Gastrocnemius medialis (tissue), 4 donors: ENCODE data around the gene RIBC2. TPM values are rescaled to one million over a fixed set of nuclear protein-coding genes. Genes with fewer than 3 reads are reported as not detected.

Experiments
- ATAC-seq, 2 donors: fragments of 150-250 bp; one replicate each; pipeline ENCODE4 v1.9.1; 2016
- DNase-seq, 2 donors: peaks; one replicate each; pipeline ENCODE4 v3.0.0-alpha.2; 2019
- H3K27ac ChIP-seq, 4 donors: fragments of 200-600 bp; sonication (generic); 1 replicate in 1 of 4; 2 replicates in 3 of 4; pipeline ENCODE4 v1.5.1; 2016 to 2018; ENCODE audit warnings: mild to moderate bottlenecking in 2 of 4, moderate library complexity in 1 of 4
- H3K27me3 ChIP-seq, 3 donors: fragments of 200-600 bp; sonication (generic) in 2 of 3; 1 replicate in 1 of 3; 2 replicates in 2 of 3; pipeline versions ENCODE4 v1.5.1 to v1.6.0; 2016 to 2019; ENCODE audit warnings: mild to moderate bottlenecking in 1 of 3, moderate library complexity in 1 of 3
- H3K36me3 ChIP-seq, 2 donors: fragments of 200-600 bp; sonication (generic) in 1 of 2; one replicate each; pipeline ENCODE4 v1.5.1; 2017 to 2018
- H3K4me1 ChIP-seq, 2 donors: fragments of 200-600 bp; sonication (generic) in 1 of 2; one replicate each; pipeline ENCODE4 v1.5.1; 2016 to 2017; ENCODE audit warnings: mild to moderate bottlenecking in 2 of 2
- H3K4me3 ChIP-seq, 4 donors: fragments of 200-600 bp; sonication (generic) in 3 of 4; 1 replicate in 1 of 4; 2 replicates in 3 of 4; pipeline ENCODE4 v1.5.1; 2016 to 2019; ENCODE audit warnings: mild to moderate bottlenecking in 2 of 4
- H3K9me3 ChIP-seq, 3 donors: fragments of 200-600 bp; sonication (generic) in 2 of 3; 1 replicate in 1 of 3; 2 replicates in 2 of 3; pipeline ENCODE4 v1.5.1; 2016 to 2019
- CTCF ChIP-seq, 5 experiments: fragments of 450-650 bp in 3 of 5; fragments of 200-600 bp in 2 of 5; sonication (generic) in 2 of 5; IDR thresholded peaks in 4 of 5; conservative IDR thresholded peaks in 1 of 5; 1 replicate in 4 of 5; 2 replicates in 1 of 5; pipeline ENCODE4 v1.5.1; 2016 to 2019; ENCODE audit warnings: antibody characterized with exemption in 5 of 5, mild to moderate bottlenecking in 3 of 5, moderate library complexity in 3 of 5
- POLR2A ChIP-seq, 2 donors: fragments of 450-650 bp; IDR thresholded peaks; one replicate each; pipeline ENCODE4 v1.6.1; 2017; ENCODE audit warnings: antibody characterized with exemption in 2 of 2, mild to moderate bottlenecking in 2 of 2, moderate library complexity in 2 of 2
- in situ Hi-C, 4 donors: fragments of 200-750 bp; cut with MboI; loops; one replicate each; pipeline versions ENCODE4 v1.15.0 to v1.8.0; 2017; ENCODE audit warnings: low sequenced_read_pairs in 4 of 4
- intact Hi-C: fragments of 100-400 bp; cut with DNase I; formaldehyde crosslinking; loops from one replicate; pipeline ENCODE4 v1.15.1; 2023; ENCODE audit warnings: low total_unique reads
- total RNA-seq, 4 donors: library from RNA; depleted of rRNA; stranded (reverse); fragments of >200 nt; gene quantifications; one replicate each; pipeline versions ENCODE4 v1.1.0 to v1.2.3, GENCODE V29; 2016

RIBC2 gene
- total RNA-seq, 4 donors from 2014 or later = not detected

DNA sequence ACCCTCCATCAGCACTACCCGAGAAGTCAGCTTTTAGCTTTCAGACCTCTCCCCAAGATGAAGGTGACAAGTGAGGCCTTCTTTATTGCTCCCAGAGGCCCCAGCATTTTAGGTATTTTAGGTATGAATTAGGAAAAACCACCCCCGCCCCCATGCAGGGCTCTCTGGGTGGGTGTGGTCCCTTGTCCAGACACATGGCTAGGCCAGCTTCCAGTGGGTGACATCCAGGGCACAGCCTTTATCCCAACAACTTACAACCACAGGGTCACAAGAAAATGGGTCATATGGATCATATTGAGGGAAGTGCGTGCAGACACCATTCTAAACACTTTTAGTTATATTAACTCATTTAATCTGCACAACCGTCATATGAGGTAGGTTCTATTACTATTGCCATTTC lies 42.1 kb downstream of the RIBC2 start:
- TF ChIP-seq POLR2A (IDR thresholded peaks at IDR 0.05) (no peak), CTCF (IDR thresholded peaks at IDR 0.05 in 4 of 5, conservative IDR thresholded peaks at IDR 0.05 in 1 of 5) (no peak)
- no peak overlapping the region for H3K4me3 ChIP-seq
- no peaks in the 10 kb centered on the region for H3K4me1 ChIP-seq
- H3K9me3 ChIP-seq = no peaks in the 10 kb centered on the region
- no peaks in the 10 kb centered on the region for H3K36me3 ChIP-seq
- ATAC-seq (no peak), DNase-seq (no peak)
- no peaks in the 10 kb centered on the region for H3K27me3 ChIP-seq
- in situ Hi-C loops = no loop called here
- intact Hi-C loops = no loop called here
- no peak overlapping the region for H3K27ac ChIP-seq

DNA sequence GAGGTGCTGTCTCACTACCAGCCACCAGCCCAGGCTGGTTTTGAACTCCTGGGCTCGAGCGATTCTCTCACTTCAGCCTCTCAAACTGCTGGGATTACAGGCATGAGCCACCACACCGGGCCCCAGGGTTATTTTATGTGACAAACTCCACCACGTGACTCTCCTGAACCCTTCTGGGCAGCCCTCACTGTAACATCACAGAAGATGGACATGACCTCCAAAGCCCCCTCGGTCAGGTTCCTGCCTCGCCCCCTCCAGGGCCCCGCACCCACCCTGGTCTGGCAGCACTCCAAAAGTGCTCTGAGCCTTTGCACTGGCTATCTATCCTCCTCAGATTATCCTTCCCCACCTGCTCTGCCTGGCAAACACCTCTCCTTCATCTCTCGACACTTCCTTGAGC lies 43.3 kb downstream of the RIBC2 start:
- DNase-seq = no peak
- Histone ChIP-seq H3K27ac (no peak overlapping the region), H3K4me1 (peaks cover 0 to 3% of the 10 kb centered on the region in 2 donors), H3K36me3 (no peaks in the 10 kb centered on the region), H3K4me3 (no peak overlapping the region), H3K9me3 (no peaks in the 10 kb centered on the region), H3K27me3 (no peaks in the 10 kb centered on the region)
- no peak for ATAC-seq
- intact Hi-C loops = no loop called here
- TF ChIP-seq POLR2A (IDR thresholded peaks at IDR 0.05) (no peak), CTCF (IDR thresholded peaks at IDR 0.05 in 4 of 5, conservative IDR thresholded peaks at IDR 0.05 in 1 of 5) (no peak)
- in situ Hi-C loops = no loop called here

DNA sequence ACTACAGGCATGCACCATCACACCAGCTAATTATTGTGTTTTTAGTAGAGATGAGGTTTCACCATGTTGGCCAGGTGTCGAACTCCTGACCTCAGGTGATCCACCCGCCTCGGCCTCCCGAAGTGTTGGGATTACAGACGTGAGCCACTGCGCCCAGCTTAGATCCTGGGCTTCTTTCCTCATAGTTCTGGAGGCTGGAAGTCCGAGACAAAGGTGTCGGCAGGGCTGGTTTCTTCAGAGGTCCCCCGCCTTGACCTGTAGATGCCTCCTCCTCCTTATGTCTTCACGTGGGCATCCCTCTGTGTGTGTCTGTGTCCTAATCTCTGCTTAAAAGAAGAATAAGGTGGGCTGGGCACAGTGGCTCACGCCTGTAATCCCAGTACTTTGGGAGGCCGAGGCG lies 45.0 kb downstream of the RIBC2 start:
- intact Hi-C loops (no loop called here), in situ Hi-C loops (no loop called here)
- Histone ChIP-seq H3K27me3 (no peaks in the 10 kb centered on the region), H3K36me3 (no peaks in the 10 kb centered on the region), H3K4me3 (no peak overlapping the region), H3K27ac (no peak overlapping the region), H3K4me1 (peaks cover 0 to 3% of the 10 kb centered on the region in 2 donors), H3K9me3 (no peaks in the 10 kb centered on the region)
- TF ChIP-seq CTCF (IDR thresholded peaks at IDR 0.05 in 4 of 5, conservative IDR thresholded peaks at IDR 0.05 in 1 of 5) = no peak
- TF ChIP-seq POLR2A (IDR thresholded peaks at IDR 0.05) = no peak
- ATAC-seq (no peak), DNase-seq (no peak)

- no peaks in the 10 kb centered on the region for H3K9me3 ChIP-seq
- DNase-seq = no peak
- H3K4me1 ChIP-seq = peaks cover 0 to 3% of the 10 kb centered on the region in 2 donors
- no peak for ATAC-seq
- peak overlapping the region in 3 of 4 donors; percentile 39 to 57 (median 41) for H3K27ac ChIP-seq
- intact Hi-C loops = no loop called here
- H3K36me3 ChIP-seq = no peaks in the 10 kb centered on the region
- in situ Hi-C loops = no loop called here
- no peaks in the 10 kb centered on the region for H3K27me3 ChIP-seq
- H3K4me3 ChIP-seq = no peak overlapping the region
- TF ChIP-seq CTCF (IDR thresholded peaks at IDR 0.05 in 4 of 5, conservative IDR thresholded peaks at IDR 0.05 in 1 of 5) = no peak
- TF ChIP-seq POLR2A (IDR thresholded peaks at IDR 0.05) = no peak
These were observed 45.7 kb downstream of the RIBC2 start for GRCh38 chr22:45459235-45459634.
